ENCODE data around the gene OR4D1.

- no peak for TF ChIP-seq TAF1 (IDR thresholded peaks at IDR 0.05; ENCODE audit: control insufficient read depth, extremely low read depth, insufficient read depth, low read length, severe bottlenecking)
- no peak for TF ChIP-seq PBX2 (CRISPR knock-in tag; IDR thresholded peaks at IDR 0.05; ENCODE audit: low read depth)
- no peak for TF ChIP-seq PBX2 (tag; conservative IDR thresholded peaks at IDR 0.05; ENCODE audit: low read depth)
- no peak for TF ChIP-seq IRF9 (tag; IDR thresholded peaks at IDR 0.05)
- TF ChIP-seq KAT2B (IDR thresholded peaks at IDR 0.05; ENCODE audit: low read depth, low read length) = no peak
- TF ChIP-seq EP300 (IDR thresholded peaks at IDR 0.05; ENCODE audit: low read length) = no peak
- TF ChIP-seq SRF (CRISPR knock-in tag; IDR thresholded peaks at IDR 0.05) = no peak
- TF ChIP-seq PATZ1 (CRISPR knock-in tag; IDR thresholded peaks at IDR 0.05; ENCODE audit: borderline replicate concordance) = no peak
- TF ChIP-seq FOXP4 (CRISPR knock-in tag; IDR thresholded peaks at IDR 0.05; ENCODE audit: borderline replicate concordance) = no peak
- TF ChIP-seq MAZ (CRISPR knock-in tag; conservative IDR thresholded peaks at IDR 0.05 in 1 of 2, IDR thresholded peaks at IDR 0.05 in 1 of 2) = no peak
Observed at GRCh38 chr17:58112970-58113631, 35.1 kb upstream of the OR4D1 start.
